Aorta (tissue), 5 donors: ENCODE results near the gene NRP2. TPM values are rescaled to one million over a fixed set of nuclear protein-coding genes. Genes with fewer than 3 reads are reported as not detected.

ENCODE experiments used
- ATAC-seq: fragments of 200-7000 bp; cut with Tn5 transposase; one replicate; pipeline ENCODE4 v1.9.1; 2022; ENCODE audit warnings: moderate library complexity; ENCODE audit not compliant: low FRiP score
- DNase-seq, 2 donors: peaks; one replicate each; pipeline ENCODE4 v3.0.0-alpha.2; 2020
- H3K27ac ChIP-seq, 2 donors: one replicate each; pipeline ENCODE4 v1.5.1; 2013; ENCODE audit warnings: low read length in 2 of 2, mild to moderate bottlenecking in 2 of 2, moderate library complexity in 2 of 2, control low read depth in 1 of 2, inconsistent platforms in 1 of 2, low read depth in 1 of 2
- H3K27me3 ChIP-seq, 2 donors: one replicate each; pipeline ENCODE4 v1.6.1; 2013; ENCODE audit warnings: control low read depth in 1 of 2, low read length in 1 of 2, mild to moderate bottlenecking in 1 of 2, moderate library complexity in 1 of 2; ENCODE audit not compliant: insufficient read depth in 2 of 2, control insufficient read depth in 1 of 2
- H3K36me3 ChIP-seq, 2 donors: one replicate each; pipeline ENCODE4 v1.6.1; 2013; ENCODE audit warnings: control low read depth in 1 of 2, low read length in 1 of 2, mild to moderate bottlenecking in 1 of 2; ENCODE audit not compliant: insufficient read depth in 2 of 2, control insufficient read depth in 1 of 2
- H3K4me1 ChIP-seq, 2 donors: one replicate each; pipeline ENCODE4 v1.6.1; 2013; ENCODE audit warnings: low read length in 2 of 2, control low read depth in 1 of 2, mild to moderate bottlenecking in 1 of 2, moderate library complexity in 1 of 2; ENCODE audit not compliant: insufficient read depth in 2 of 2, control insufficient read depth in 1 of 2
- H3K4me3 ChIP-seq, 2 donors: one replicate each; pipeline ENCODE4 v1.5.1; 2013; ENCODE audit warnings: low read length in 2 of 2, control low read depth in 1 of 2, mild to moderate bottlenecking in 1 of 2
- H3K9me3 ChIP-seq: one replicate; pipeline ENCODE4 v1.6.1; 2013; ENCODE audit warnings: mild to moderate bottlenecking, low read length; ENCODE audit not compliant: control insufficient read depth
- WGBS, 2 donors: extraction: QIAGEN DNeasy Blood & Tissue Kit; methylation state at CpG; one replicate each; pipeline ENCODE4 v1.1.7; 2013; 5-methylcytosine and 5-hydroxymethylcytosine counted together
- intact Hi-C, 2 donors: fragments of 100-400 bp; cut with DNase I; formaldehyde crosslinking; loops; one replicate each; pipeline versions ENCODE4 v1.14.2 to v1.15.0; 2022
- long read RNA-seq, 2 donors: library from polyadenylated mRNA; unstranded; transcript quantifications; one replicate each; pipeline ENCODE4 v2.0.0, GENCODE V29; 2020 to 2021
- polyA plus RNA-seq, 2 donors: library from polyadenylated mRNA; stranded (reverse); fragments of 200-250 nt; gene quantifications; one replicate each; pipeline ENCODE4 v1.2.3, GENCODE V29; 2013
- total RNA-seq, 2 donors: library from RNA; stranded (reverse); fragmentation: NEBNext Ultra II Directional; extraction: Animal tissue kit (Norgen Biotek cat#: 25700); gene quantifications; one replicate each; pipeline ENCODE4 v1.2.1, GENCODE V29; 2021
- donor health status: healthy with polysubstance abuse.
- donor health status: Bipolar disorder and iron deficiency.
- donor health status: DM: no; HTN: no; CAD: no.
- donor health status: DM: no; HTN: no; CAD: no.
- donor health status: DM: yes; HTN: yes; CAD: no.

The NRP2 gene
- 10 to 100 TPM; 41.5 to 67.3 TPM for total RNA-seq
- 10 to 100 TPM; 13.6 to 15.5 TPM for polyA plus RNA-seq
- long read RNA-seq, donor 1, partial matches to known transcripts: 6 of 19 reads
- long read RNA-seq, donor 1, other reads (novel, unspliced or antisense): 12 of 19 reads
- long read RNA-seq, donor 2, partial matches to known transcripts: 2 of 12 reads
- long read RNA-seq, donor 2, other reads (novel, unspliced or antisense): 9 of 12 reads

- ATAC-seq: peak; percentile 89
- H3K4me3 ChIP-seq: peak within 1 kb of the TSS; percentile 65 to 68
- 1% methylated on average over 52 to 71 of the region's 71 CpGs for WGBS, 2 donors
- no peaks in the 10 kb centered on the region for H3K36me3 ChIP-seq
- peak; percentile 91 to 92 for DNase-seq
- peak within 1 kb of the TSS in 1 of 2 donors; percentile 34 for H3K27ac ChIP-seq
- peaks cover 0 to 2% of the 10 kb centered on the region in 2 donors for H3K4me1 ChIP-seq
- H3K27me3 ChIP-seq: no peaks in the 10 kb centered on the region
- intact Hi-C loops: no loop called here
- H3K9me3 ChIP-seq: no peaks in the 10 kb centered on the region
Measured at GRCh38 chr2:205682239-205682970, at the start of gene NRP2. TSS of gene NRP2 (plus strand) at chr2:205682501. CDS start at chr2:205683291, 790 bp downstream.

- intact Hi-C loops: no loop called here
- Histone ChIP-seq H3K9me3 (no peaks in the 10 kb centered on the region), H3K4me1 (peaks cover 0 to 2% of the 10 kb centered on the region in 2 donors), H3K4me3 (no peak overlapping the region), H3K36me3 (no peaks in the 10 kb centered on the region), H3K27me3 (no peaks in the 10 kb centered on the region), H3K27ac (no peak overlapping the region)
- ATAC-seq (no peak), DNase-seq (no peak)
- 35 to 62% methylated on average over 1 of the region's 1 CpG for WGBS, 2 donors
Measured at GRCh38 chr2:205633994-205634393, 48.3 kb upstream of the NRP2 start.

GRCh38 chr2:205636549-205637319, 45.6 kb upstream of the NRP2 start:
- 73 to 74% methylated on average over 7 of the region's 7 CpGs for WGBS, 2 donors
- no peak for ATAC-seq
- Histone ChIP-seq H3K4me3 (no peak overlapping the region), H3K27ac (no peak overlapping the region), H3K4me1 (peaks cover 0 to 2% of the 10 kb centered on the region in 2 donors), H3K9me3 (peaks cover 3% of the 10 kb centered on the region), H3K36me3 (no peaks in the 10 kb centered on the region), H3K27me3 (no peaks in the 10 kb centered on the region)
- DNase-seq: no peak
- intact Hi-C loops: no loop called here

- H3K9me3 ChIP-seq: peaks cover 3% of the 10 kb centered on the region
- no peak for DNase-seq
- H3K4me1 ChIP-seq: peaks cover 0 to 2% of the 10 kb centered on the region in 2 donors
- H3K36me3 ChIP-seq: no peaks in the 10 kb centered on the region
- intact Hi-C loops: no loop called here
- ATAC-seq: no peak
- H3K4me3 ChIP-seq: no peak overlapping the region
- no peak overlapping the region for H3K27ac ChIP-seq
- no peaks in the 10 kb centered on the region for H3K27me3 ChIP-seq
Measured at GRCh38 chr2:205637320-205637602, 45.0 kb upstream of the NRP2 start.

- WGBS, 2 donors: 89% methylated on average over 6 of the region's 6 CpGs
- intact Hi-C loops: no loop called here
- H3K27me3 ChIP-seq: no peaks in the 10 kb centered on the region
- DNase-seq (no peak), ATAC-seq (no peak)
- peaks cover 0 to 3% of the 10 kb centered on the region in 2 donors for H3K4me1 ChIP-seq
- H3K4me3 ChIP-seq: no peak overlapping the region
- peaks cover 3% of the 10 kb centered on the region for H3K9me3 ChIP-seq
- no peaks in the 10 kb centered on the region for H3K36me3 ChIP-seq
- H3K27ac ChIP-seq: no peak overlapping the region
Measured at GRCh38 chr2:205637779-205638503, 44.4 kb upstream of the NRP2 start.

GRCh38 chr2:205640716-205641115, 41.6 kb upstream of the NRP2 start:
- Histone ChIP-seq H3K9me3 (peaks cover 3% of the 10 kb centered on the region), H3K4me3 (no peak overlapping the region), H3K36me3 (no peaks in the 10 kb centered on the region), H3K4me1 (peaks cover 0 to 3% of the 10 kb centered on the region in 2 donors), H3K27me3 (no peaks in the 10 kb centered on the region), H3K27ac (no peak overlapping the region)
- intact Hi-C loops: no loop called here
- DNase-seq: no peak
- no peak for ATAC-seq
- 87 to 88% methylated on average over 4 of the region's 4 CpGs for WGBS, 2 donors

- Histone ChIP-seq H3K4me1 (peaks cover 0 to 3% of the 10 kb centered on the region in 2 donors), H3K27ac (no peak overlapping the region), H3K27me3 (no peaks in the 10 kb centered on the region), H3K4me3 (no peak overlapping the region), H3K36me3 (no peaks in the 10 kb centered on the region), H3K9me3 (peaks cover 3% of the 10 kb centered on the region)
- WGBS, 2 donors: 31 to 35% methylated on average over 6 of the region's 6 CpGs
- no peak for DNase-seq
- intact Hi-C loops: no loop called here
- ATAC-seq: no peak
Measured at GRCh38 chr2:205642599-205643356, 39.5 kb upstream of the NRP2 start.

- DNase-seq (no peak), ATAC-seq (no peak)
- Histone ChIP-seq H3K27ac (no peak overlapping the region), H3K36me3 (no peaks in the 10 kb centered on the region), H3K27me3 (no peaks in the 10 kb centered on the region), H3K4me3 (no peak overlapping the region), H3K4me1 (peaks cover 0 to 3% of the 10 kb centered on the region in 2 donors), H3K9me3 (peaks cover 3% of the 10 kb centered on the region)
- 34 to 53% methylated on average over 10 of the region's 10 CpGs for WGBS, 2 donors
- intact Hi-C loops: no loop called here
Measured at GRCh38 chr2:205643391-205643885, 38.9 kb upstream of the NRP2 start.
